HG03097 (cell line): Measurements from ENCODE around the gene ASGR2.
"Not testable (repeated sequence)": the region's sequence is repeated elsewhere in the genome, so short reads cannot be mapped to it uniquely, and the experiment has no call there.

ENCODE experiments used
- ATAC-seq: cut with Tn5 transposase; IDR thresholded peaks from one replicate; pipeline ENCODE4 v1.9.1; 2021; ENCODE audit not compliant: unreplicated experiment, low FRiP score

Gene ASGR2

GRCh38 chr17:7102421-7102820, 12.2 kb downstream of the ASGR2 start:
- no peak for ATAC-seq

- ATAC-seq, result no peak
These were observed 13.1 kb downstream of the ASGR2 start for GRCh38 chr17:7101531-7101930.

GRCh38 chr17:7100641-7101379, 13.8 kb downstream of the ASGR2 start:
- ATAC-seq, result not testable (repeated sequence)

- no peak for ATAC-seq
These were observed 15.7 kb downstream of the ASGR2 start for GRCh38 chr17:7098802-7099459.

GRCh38 chr17:7097940-7098339, 16.7 kb downstream of the ASGR2 start:
- no peak for ATAC-seq

GRCh38 chr17:7095625-7096024, 19.0 kb downstream of the ASGR2 start:
- ATAC-seq, result no peak

GRCh38 chr17:7094652-7095019, 20.0 kb downstream of the ASGR2 start:
- no peak for ATAC-seq

- not testable (repeated sequence) for ATAC-seq
These were observed 23.2 kb downstream of the ASGR2 start for GRCh38 chr17:7091311-7092005.

- ATAC-seq, result not testable (repeated sequence)
These were observed 25.1 kb downstream of the ASGR2 start for GRCh38 chr17:7089570-7089969.

GRCh38 chr17:7088442-7088841, 26.2 kb downstream of the ASGR2 start:
- not testable (repeated sequence) for ATAC-seq

GRCh38 chr17:7084088-7084487, 30.5 kb downstream of the ASGR2 start:
- no peak for ATAC-seq

- no peak for ATAC-seq
These were observed 31.0 kb downstream of the ASGR2 start for GRCh38 chr17:7083592-7083991.

GRCh38 chr17:7081341-7082062, 33.1 kb downstream of the ASGR2 start:
- no peak for ATAC-seq

GRCh38 chr17:7080456-7081041, 34.1 kb downstream of the ASGR2 start:
- no peak for ATAC-seq

GRCh38 chr17:7079581-7080455, 34.8 kb downstream of the ASGR2 start, which contains the start of gene CLEC10A:
Gene CLEC10A (minus strand): TSS chr17:7080251. CDS start chr17:7078812, 1,439 bp downstream.
- no peak for ATAC-seq

- no peak for ATAC-seq
These were observed 35.9 kb downstream of the ASGR2 start for GRCh38 chr17:7078711-7079110.

GRCh38 chr17:7077911-7078546, 36.6 kb downstream of the ASGR2 start:
- no peak for ATAC-seq

- no peak for ATAC-seq
These were observed 39.7 kb downstream of the ASGR2 start for GRCh38 chr17:7074931-7075330.

GRCh38 chr17:7072406-7072805, 42.2 kb downstream of the ASGR2 start:
- ATAC-seq, result no peak
